GM19193 (cell line): Measurements from ENCODE around the gene TNKS1BP1.

ENCODE experiments used
- POLR2A ChIP-seq: IDR thresholded peaks from 4 replicates; pipeline ENCODE4 v1.6.1; 2011; ENCODE audit not compliant: insufficient read depth, insufficient read length; ENCODE audit errors: extremely low read depth

Gene TNKS1BP1

DNA sequence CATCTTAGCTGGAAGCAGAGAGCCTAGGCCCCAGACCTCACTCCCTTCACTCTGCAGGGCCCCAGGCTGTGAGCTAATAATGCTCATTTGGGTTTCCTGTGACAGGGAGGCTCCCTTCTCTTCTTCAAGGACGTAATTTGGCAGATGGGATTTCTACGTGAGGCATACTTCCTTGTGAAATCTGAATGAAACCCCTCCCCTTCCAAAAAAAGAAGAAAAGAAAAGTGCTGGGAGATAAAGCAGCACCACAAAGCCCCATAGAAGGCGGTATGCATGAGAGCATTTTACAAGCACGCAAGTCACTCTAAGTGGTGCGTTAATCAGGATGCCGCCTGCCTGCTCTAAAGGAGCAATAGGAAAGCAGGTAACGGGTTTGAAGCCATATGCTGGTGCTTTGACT is 19.1 kb upstream of the TNKS1BP1 start:
- no peak for TF ChIP-seq POLR2A

DNA sequence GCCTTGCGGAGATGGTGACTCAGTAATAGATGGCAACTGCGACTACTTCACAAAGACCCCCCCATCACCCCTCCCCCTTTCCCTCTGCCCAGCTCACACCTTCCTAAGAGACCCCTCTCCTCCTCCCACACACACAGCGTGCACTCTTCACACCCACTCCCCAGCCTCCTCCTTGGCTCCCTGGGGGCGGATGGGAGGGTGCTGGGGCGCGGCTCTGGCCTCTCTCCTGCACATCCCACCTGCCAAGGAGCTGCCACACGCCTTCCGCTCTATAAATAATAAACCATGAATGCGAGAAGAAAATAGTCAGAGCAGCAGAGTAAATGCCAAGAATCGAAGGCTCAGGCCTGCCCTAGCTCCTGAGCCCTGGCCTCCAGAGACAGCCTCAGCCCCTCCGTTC is 17.9 kb upstream of the TNKS1BP1 start:
- no peak for TF ChIP-seq POLR2A

DNA sequence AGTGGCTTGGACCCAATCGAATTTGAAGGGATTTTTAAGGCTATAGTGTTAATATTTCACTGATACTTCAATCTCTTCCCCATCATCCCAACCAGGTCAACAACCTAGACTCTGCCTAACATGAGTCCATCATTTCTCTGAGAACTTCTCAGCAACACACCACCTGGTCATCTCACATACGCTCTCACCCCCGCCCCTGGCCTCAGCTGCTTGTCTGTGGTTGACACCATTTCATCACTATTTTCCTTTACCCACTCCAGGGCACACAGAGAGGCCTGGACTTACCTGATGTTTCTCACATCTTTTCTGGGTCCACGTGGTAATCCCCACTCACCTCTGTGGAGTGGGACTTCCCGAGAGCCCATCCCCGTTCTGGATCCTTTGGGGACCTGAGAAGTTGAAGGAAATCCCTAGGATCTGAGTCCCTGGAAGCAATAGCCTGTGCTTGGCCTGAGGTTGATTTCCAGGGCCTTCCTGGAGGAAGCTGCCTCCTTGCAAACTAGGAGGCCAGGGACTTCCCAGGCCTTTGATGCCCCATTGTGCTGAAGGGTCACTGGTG is 16.6 kb upstream of the TNKS1BP1 start:
- no peak for TF ChIP-seq POLR2A

DNA sequence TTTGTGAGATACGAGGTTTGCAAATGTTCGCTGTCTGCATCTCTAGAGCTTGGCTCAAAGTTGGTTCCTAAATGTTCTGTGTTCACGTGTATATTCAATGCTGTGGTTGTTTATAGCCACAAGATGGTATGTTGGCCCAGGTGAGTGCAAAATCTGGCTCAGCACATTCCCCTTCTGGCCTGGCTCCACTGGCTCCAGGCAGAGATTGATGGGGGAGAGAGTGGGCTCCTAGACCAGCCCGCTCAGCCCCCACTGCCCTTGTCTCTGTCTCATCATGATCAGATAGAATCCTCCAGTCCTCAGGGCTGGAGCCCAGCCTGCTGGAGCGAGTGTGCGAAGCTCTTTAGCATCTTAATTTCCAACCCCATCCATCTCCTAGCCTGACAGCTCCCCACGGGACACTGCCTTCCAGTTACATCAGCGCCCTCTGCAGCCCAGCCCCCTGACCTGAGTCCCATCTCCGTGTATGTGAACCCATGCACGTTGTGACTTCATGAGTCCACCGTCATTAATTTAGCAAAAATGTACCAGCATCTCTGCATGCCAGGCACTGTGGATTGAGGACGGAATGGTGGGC is 15.4 kb upstream of the TNKS1BP1 start:
- TF ChIP-seq POLR2A = no peak

DNA sequence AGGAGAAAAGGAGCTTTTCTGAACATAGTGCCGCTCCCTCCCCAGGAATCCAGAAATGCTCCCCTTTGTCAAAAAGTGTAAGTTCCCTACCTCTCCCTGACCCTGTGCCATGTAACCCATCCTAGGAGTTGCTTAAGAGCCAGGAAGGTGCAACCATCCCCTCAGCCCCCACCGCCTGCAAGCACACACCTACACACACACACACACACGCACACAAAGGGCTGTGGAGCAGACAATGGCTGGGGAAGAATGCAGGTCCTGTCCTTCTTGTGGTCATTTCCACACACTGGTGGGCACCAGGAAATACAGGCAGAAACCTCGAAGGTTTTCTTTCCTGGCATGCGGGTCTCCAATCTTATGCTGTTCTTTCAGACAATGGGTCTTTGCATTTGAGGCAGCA is 14.6 kb upstream of the TNKS1BP1 start:
- TF ChIP-seq POLR2A = no peak

DNA sequence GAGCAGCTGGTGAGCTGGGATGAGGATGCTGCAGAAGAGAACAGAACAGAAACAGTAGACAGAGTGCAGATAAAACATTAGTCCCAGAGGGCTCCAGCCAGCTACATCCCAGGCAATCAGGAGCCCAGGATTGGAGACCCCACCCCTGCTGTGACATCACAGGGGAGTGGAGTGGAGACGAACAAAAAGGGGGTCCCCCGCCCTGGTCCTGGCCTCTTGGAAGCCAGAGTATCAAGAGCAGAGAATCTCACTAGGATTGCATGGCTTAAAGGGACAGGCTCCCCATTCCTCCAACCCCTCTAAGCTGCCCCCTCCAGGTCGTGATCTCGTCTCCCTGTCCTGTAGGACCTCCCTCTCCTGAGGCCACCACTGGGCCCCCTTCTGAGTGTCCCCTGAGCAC is 13.4 kb upstream of the TNKS1BP1 start, which contains the start of gene P2RX3:
TSS of gene P2RX3 (plus strand) at position 211 of the 400 bp plus-strand sequence. CDS start 199 bp downstream, outside the sequence.
- TF ChIP-seq POLR2A = no peak

DNA sequence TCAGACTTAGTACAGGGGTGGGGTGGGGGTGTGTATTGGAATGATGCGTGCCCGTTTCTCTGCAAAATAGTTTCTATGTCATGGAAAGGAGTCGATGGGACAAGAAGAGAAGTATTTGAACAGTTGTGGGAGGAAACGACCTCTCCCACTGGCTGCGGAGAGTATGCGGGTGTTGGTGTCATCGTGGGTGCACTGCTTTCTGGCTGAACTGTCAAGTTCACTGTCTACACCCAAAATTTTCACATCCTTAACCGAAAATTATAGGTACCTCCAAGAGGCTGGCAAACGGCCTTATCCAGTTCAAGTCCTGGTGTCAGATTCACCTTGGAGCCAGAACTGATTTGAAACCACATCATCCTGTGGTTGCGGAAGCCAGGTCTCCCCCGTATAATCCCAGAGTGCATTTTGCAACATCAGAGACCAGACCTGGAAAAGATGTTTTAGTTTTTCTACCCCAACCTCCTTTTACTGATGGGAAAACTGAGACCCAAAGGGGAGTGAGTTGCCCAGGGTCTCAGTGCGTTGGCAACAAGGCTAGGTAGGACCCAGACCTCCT is 11.4 kb upstream of the TNKS1BP1 start:
- no peak for TF ChIP-seq POLR2A

DNA sequence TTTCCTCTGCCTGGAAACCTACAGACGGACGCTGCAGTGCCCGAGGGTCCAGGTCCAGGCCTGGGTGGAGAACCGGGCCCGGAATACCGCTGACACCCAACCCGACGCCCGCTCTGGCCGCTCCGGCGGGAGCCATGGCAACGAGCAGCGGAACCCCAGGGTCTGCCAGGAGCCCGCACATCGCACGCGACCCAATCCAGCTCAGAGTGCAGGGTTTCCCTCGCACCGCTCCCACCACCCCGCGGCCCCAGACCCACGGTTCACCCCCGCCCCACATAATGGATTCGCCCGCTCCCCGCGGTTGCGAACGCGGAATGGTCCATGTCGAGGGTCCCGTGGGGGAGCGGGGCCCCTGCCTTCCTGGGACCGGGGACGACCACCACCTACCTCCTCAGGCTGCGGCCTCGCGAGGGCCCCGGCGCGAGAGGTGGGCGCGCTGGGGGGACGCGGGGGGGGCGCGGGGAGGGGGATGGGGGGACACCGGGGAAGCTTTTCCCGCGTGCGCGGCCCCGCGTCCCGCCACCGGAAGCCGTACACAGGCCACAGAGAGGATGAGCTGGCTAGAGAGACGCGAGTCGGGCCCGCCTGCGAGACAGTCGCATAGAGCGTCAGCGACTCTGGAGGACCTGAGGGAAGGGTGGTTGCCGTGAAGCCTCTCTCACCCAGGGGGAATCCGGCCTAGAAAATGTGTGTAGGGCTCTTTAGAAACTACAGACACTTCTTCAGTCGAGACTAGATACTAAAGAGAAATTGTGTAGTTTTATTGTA is 10.8 kb upstream of the TNKS1BP1 start, which contains the start of gene SSRP1:
TSS of gene SSRP1 (minus strand) at position 550 of the 768 bp plus-strand sequence. CDS start 771 bp downstream, outside the sequence.
- peak; percentile 76 for TF ChIP-seq POLR2A

DNA sequence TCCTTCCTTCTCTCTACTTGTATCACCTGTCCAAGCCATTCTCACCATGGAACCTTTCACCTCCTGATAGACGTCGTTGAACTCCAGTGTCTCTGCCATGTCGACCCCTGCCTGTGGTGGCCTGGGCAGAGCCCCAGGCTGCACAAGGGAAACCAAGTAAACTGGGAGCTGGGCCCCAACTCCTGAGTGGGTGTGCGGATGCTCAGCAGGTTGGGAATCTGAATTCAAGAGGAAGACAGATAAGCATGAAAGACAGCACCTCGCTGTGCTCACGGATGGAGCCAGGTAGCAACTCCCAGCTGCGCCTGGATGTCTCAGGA is 10.2 kb upstream of the TNKS1BP1 start:
- no peak for TF ChIP-seq POLR2A

DNA sequence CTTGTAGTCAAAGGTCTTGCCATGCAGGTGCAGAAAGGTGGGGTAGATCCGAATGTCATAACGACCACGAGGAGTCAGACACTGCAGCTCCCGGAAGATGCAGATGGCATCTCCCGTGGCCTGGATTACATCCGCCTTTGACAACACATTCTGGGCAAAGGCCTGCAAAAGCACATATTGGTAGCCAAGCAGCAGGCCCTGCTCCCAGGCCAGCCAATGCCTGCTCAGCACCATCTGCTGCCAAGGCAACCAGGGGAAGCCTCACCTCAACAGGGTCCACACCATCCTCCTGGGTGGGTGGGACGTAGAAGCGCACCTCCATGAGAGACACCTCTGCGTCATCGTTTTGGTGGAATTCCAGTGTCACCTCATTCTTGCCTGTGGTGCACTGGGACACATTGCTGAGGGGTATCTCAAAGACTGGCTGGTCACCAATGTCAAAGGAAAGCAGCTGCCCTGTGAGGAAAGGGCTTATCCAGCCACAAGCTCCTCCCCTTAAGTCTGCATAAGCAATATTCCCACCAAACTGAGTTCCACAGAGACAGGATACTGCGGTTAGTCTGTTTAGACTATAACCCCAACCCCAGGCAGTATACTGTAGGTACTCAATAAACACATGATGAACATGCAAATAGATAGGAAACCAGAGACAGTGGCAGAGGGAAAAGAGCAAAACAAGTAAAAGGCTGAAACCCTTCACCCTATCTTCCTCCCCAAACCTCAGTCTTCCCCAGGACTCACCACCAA is 8.1 kb upstream of the TNKS1BP1 start:
- TF ChIP-seq POLR2A = no peak

DNA sequence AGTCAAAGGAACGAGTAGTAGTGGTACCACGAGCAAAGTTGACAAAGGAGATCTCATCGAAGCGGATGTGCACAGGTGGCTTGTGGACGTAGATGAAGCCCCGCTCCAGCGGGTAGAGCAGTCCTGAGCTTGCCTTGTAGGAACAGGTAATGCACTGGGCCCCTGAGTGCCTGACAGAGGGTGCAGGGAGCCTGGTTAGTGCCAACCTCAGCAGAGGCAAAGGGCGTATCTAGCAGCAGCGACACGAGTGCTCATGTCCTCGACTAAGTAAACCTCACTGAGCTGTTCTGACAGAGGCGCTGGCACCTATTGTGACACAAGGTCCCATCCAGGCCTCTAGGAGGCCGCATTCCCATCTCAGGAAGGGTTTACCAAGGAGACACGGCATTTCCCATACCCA is 7.0 kb upstream of the TNKS1BP1 start:
- TF ChIP-seq POLR2A = no peak

DNA sequence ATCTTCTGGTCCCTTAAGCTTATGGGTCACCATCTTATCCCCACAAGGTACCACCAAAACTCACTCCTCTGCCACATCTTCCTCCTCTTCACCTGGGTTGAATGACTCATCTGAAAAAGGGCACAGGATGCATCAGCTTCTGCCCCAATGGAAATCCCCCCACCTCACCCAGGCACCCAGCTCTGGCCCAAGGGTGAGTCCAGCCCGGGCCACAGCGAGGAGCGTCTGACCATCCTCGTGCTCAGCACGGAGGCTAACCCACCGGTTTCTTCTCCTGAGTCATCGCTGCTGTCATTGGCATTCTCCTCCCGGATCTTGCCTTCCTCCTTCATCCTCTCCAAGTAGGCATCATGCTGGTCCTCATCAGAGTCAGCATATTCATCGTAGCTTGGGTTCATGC is 5.3 kb upstream of the TNKS1BP1 start:
- no peak for TF ChIP-seq POLR2A

DNA sequence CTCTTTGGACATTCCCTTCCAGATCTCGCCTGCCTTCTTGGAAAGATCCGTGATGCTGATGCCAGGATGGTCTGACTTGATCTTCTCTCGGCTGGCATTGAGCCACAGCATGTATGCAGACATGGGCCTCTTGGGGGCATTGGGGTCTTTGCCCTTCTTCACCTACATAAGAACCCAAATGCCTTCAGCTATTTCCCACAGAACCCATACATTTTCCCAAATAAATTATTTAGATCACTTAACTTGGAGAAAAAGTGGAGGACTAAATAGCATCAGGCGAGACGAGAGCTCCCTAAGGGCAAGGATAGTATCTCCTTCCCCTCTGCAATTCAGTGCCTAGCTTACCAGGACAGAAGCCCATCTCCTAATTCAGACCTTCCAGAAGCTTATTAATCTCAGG is 3.0 kb upstream of the TNKS1BP1 start:
- no peak for TF ChIP-seq POLR2A

DNA sequence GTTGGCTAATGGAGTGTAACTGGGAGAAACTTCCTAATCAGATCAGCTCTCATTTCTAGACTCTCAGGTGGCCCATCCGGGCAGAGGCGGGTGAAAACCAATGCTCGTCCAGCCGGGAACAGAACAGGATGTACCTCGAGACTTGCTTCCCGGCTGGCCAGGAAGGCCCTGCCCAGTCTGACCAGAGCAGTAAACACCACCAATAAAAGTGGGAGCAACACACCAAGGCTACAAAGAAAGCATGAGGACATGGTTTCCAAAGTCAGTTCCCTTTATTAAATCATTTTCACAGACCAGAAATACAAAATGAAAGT is 940 bp upstream of the TNKS1BP1 start:
- no peak for TF ChIP-seq POLR2A

DNA sequence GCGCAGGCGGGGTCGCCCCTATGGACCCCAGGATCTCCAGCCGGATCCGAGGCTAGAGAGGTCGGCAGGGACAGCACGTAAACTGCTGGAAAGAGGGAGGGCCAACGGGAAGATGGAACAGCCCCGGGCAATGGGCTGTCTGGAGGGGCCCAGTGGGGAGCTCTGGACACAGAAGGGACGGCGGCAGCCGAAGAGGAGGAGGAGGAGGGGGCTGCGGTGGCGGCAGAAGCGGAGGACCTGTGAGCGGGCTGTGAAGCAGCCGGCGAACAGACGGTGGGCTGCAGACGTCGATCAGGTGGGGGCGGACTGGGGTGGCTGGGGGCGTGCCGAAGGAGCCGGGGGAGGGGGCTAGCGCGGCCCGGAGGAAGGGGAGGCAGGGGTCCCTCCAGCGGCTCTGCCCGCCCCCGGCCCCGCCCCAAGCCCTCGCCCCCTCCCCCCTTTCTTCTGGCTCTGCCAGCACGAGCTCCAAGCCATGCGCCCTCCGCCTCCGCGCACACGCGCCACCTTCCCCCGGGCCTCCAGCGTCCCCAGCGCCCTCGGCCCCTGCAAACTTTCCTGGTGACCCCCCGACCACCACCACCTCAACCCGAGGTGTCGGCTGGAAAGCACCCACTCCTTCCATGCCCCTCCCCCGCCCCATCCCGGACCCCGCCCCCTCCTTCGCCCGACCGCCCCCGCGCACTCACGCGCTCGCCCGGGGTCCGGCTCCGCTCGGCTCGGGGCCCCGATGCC is 432 bp downstream of the TNKS1BP1 start:
- TF ChIP-seq POLR2A = no peak

DNA sequence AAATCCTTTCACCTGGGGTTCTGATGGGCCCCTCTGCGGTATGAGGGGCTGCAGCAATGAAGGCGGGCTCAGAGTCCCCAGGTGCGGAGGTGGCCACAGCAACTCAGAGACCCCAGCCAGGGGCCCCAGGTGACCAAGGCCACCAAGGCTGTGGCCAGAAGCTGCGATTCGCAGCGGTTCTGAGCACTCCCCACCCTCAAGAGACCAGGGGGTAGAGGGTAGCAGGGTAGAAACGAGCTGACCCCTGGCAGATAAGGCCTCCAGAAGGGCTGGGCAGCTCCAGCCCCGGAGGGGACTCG is 948 bp downstream of the TNKS1BP1 start:
- TF ChIP-seq POLR2A = no peak
